A673 (cell line): ENCODE data around the gene BUD23. TPM values are rescaled to one million over a fixed set of nuclear protein-coding genes. Genes with fewer than 3 reads are reported as not detected.

Experiments
- BruUV-seq: library from RNA; stranded (reverse); fragments of 400-500 nt; replicated peaks from 2 replicates; lab custom pipeline; 2021; lab: Mats Ljungman, UMichigan
- CTCF ChIA-PET: fragments of 300-600 bp; sonication (Branson Sonifier 250); formaldehyde crosslinking; loops from one replicate; lab custom pipeline; 2022; ENCODE audit warnings: antibody characterized with exemption; lab: Charles Lee
- POLR2A ChIA-PET: fragments of 300-600 bp; sonication (Branson Sonifier 250); formaldehyde crosslinking; loops from one replicate; lab custom pipeline; 2022; ENCODE audit warnings: antibody characterized with exemption; ENCODE audit not compliant: low non-redundant PET; lab: Charles Lee
- DNase-seq: peaks from one replicate; pipeline ENCODE4 v3.0.0-alpha.2; 2015; ENCODE audit warnings: low spot score
- H3K27ac ChIP-seq: fragments of 200-600 bp; sonication (generic); 2 replicates; pipeline ENCODE4 v1.5.1; 2016; ENCODE audit warnings: mixed run types, low read depth, mild to moderate bottlenecking, mixed read lengths, antibody characterized with exemption, low read length; ENCODE audit not compliant: poor library complexity, severe bottlenecking
- H3K27me3 ChIP-seq: fragments of 200-600 bp; sonication (generic); replicated peaks from 2 replicates; pipeline ENCODE4 v1.6.1; 2017; ENCODE audit warnings: mixed run types, low read depth, mild to moderate bottlenecking, mixed read lengths, antibody characterized with exemption, low read length; ENCODE audit not compliant: insufficient read depth, poor library complexity
- H3K36me3 ChIP-seq: fragments of 200-600 bp; sonication (generic); 2 replicates; pipeline ENCODE4 v1.6.1; 2016; ENCODE audit warnings: mixed run types, mild to moderate bottlenecking, mixed read lengths, antibody characterized with exemption, low read length; ENCODE audit not compliant: insufficient read depth, poor library complexity, severe bottlenecking
- H3K4me1 ChIP-seq: fragments of 200-600 bp; sonication (generic); 2 replicates; pipeline ENCODE4 v1.6.1; 2017; ENCODE audit warnings: mixed run types, mild to moderate bottlenecking, mixed read lengths, antibody characterized with exemption, low read length; ENCODE audit not compliant: insufficient read depth, poor library complexity, severe bottlenecking
- H3K4me3 ChIP-seq: fragments of 200-600 bp; sonication (generic); 2 replicates; pipeline ENCODE4 v1.5.1; 2016; ENCODE audit warnings: low read depth, mixed run types, mild to moderate bottlenecking, mixed read lengths, low read length; ENCODE audit not compliant: poor library complexity, severe bottlenecking
- H3K9me3 ChIP-seq: fragments of 200-600 bp; sonication (generic); 2 replicates; pipeline ENCODE4 v1.6.1; 2016; ENCODE audit warnings: mixed run types, low read depth, mild to moderate bottlenecking, mixed read lengths, antibody characterized with exemption, low read length; ENCODE audit not compliant: poor library complexity, severe bottlenecking
- EZH2 ChIP-seq: fragments of 200-600 bp; sonication (generic); IDR thresholded peaks from 2 replicates; pipeline ENCODE4 v1.6.1; 2017; ENCODE audit warnings: borderline replicate concordance, low read depth, mild to moderate bottlenecking, mixed read lengths, antibody characterized with exemption, low read length; ENCODE audit not compliant: poor library complexity, severe bottlenecking
- intact Hi-C: fragments of 100-400 bp; cut with micrococcal nuclease; formaldehyde crosslinking; loops from one replicate; pipeline ENCODE4 v1.10.0; 2022; ENCODE audit not compliant: unreplicated experiment
- total RNA-seq: library from RNA; stranded (reverse); gene quantifications from 2 replicates; pipeline ENCODE4 v1.2.3, GENCODE V29; 2021
- TF ChIP-seq, protein P1 (sequence below): fragments of 300-800, 200-600 bp; sonication (generic); conservative IDR thresholded peaks from 2 replicates; pipeline ENCODE4 v1.5.1; 2017; ENCODE audit warnings: low read depth, mild to moderate bottlenecking, antibody characterized with exemption, low read length, moderate library complexity, mixed read lengths

The BUD23 gene
- total RNA-seq, 1 experiment from 2014 or later: 133 TPM

DNA sequence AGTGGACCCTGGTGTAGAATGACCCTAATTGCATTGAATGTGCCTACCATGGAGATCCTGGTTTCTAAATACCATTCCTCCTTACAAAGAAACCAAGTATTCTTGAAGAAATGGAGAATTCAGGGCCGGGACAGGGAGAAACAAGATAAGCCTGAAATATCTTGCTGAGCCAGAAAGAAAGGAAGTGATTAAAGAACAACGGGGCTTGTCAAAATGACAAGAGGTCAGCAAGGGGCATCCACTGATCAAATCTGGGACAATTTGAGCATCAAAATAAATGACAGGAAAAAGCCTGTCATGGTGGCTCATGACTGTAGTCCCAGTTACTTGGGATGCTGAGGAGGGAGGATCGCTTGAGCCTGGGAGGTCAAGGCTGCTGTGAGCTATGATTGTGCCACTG, 47.1 kb downstream of the BUD23 start:
- intact Hi-C loops: loop anchor here (10.0 kb wide), 1 partner anchor 276 kb away; no protein-coding TSS in a partner anchor
- Histone ChIP-seq H3K27me3 (no peaks in the 10 kb centered on the region), H3K9me3 (no peaks in the 10 kb centered on the region), H3K4me3 (no peak overlapping the region), H3K27ac (no peak overlapping the region), H3K36me3 (no peaks in the 10 kb centered on the region), H3K4me1 (peaks cover 7% of the 10 kb centered on the region)
- BruUV-seq: no TSS peak
- CTCF ChIA-PET: no interaction called here
- POLR2A ChIA-PET: interaction anchor here (0.6 kb wide), 2 partner anchors 114 to 209 kb away, joined by 6 to 10 read pairs; no protein-coding TSS in a partner anchor
- no peak for TF ChIP-seq EZH2
- TF ChIP-seq, protein P1, sequence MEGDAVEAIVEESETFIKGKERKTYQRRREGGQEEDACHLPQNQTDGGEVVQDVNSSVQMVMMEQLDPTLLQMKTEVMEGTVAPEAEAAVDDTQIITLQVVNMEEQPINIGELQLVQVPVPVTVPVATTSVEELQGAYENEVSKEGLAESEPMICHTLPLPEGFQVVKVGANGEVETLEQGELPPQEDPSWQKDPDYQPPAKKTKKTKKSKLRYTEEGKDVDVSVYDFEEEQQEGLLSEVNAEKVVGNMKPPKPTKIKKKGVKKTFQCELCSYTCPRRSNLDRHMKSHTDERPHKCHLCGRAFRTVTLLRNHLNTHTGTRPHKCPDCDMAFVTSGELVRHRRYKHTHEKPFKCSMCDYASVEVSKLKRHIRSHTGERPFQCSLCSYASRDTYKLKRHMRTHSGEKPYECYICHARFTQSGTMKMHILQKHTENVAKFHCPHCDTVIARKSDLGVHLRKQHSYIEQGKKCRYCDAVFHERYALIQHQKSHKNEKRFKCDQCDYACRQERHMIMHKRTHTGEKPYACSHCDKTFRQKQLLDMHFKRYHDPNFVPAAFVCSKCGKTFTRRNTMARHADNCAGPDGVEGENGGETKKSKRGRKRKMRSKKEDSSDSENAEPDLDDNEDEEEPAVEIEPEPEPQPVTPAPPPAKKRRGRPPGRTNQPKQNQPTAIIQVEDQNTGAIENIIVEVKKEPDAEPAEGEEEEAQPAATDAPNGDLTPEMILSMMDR: no peak
- no peak for DNase-seq

DNA sequence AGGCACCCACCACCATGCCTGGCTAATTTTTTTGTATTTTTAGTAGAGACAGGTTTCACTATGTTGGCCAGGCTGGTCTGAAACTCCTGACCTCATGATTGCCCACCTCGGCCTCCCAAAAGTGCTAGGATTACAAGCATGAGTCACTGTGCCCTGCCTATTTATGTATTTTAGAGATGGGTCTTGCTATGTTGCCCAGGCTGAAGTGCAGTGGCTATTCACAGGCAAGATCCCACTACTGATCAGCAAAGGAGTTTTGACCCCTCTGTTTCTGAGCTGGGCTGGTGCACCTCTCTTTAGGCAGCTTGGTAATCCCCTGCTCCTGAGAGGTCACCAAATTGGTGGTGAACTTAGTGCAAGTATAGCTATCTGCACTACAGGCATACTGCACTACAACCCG, 49.0 kb downstream of the BUD23 start:
- Histone ChIP-seq H3K27me3 (no peaks in the 10 kb centered on the region), H3K9me3 (no peaks in the 10 kb centered on the region), H3K4me1 (peaks cover 7% of the 10 kb centered on the region), H3K27ac (no peak overlapping the region), H3K36me3 (peaks cover 13% of the 10 kb centered on the region), H3K4me3 (no peak overlapping the region)
- intact Hi-C loops: loop anchor here (10.0 kb wide), 1 partner anchor 278 kb away; no protein-coding TSS in a partner anchor
- ChIA-PET POLR2A (interaction anchor here (0.6 kb wide), 1 partner anchor 1048 kb away, joined by 9 read pairs; no protein-coding TSS in a partner anchor), CTCF (interaction anchor here (0.5 to 0.7 kb wide), 4 partner anchors 49 to 169 kb away, joined by 3 to 9 read pairs (median 4); no protein-coding TSS in a partner anchor)
- no peak for TF ChIP-seq EZH2
- TF ChIP-seq, protein P1: no peak
- no TSS peak for BruUV-seq
- DNase-seq: no peak

DNA sequence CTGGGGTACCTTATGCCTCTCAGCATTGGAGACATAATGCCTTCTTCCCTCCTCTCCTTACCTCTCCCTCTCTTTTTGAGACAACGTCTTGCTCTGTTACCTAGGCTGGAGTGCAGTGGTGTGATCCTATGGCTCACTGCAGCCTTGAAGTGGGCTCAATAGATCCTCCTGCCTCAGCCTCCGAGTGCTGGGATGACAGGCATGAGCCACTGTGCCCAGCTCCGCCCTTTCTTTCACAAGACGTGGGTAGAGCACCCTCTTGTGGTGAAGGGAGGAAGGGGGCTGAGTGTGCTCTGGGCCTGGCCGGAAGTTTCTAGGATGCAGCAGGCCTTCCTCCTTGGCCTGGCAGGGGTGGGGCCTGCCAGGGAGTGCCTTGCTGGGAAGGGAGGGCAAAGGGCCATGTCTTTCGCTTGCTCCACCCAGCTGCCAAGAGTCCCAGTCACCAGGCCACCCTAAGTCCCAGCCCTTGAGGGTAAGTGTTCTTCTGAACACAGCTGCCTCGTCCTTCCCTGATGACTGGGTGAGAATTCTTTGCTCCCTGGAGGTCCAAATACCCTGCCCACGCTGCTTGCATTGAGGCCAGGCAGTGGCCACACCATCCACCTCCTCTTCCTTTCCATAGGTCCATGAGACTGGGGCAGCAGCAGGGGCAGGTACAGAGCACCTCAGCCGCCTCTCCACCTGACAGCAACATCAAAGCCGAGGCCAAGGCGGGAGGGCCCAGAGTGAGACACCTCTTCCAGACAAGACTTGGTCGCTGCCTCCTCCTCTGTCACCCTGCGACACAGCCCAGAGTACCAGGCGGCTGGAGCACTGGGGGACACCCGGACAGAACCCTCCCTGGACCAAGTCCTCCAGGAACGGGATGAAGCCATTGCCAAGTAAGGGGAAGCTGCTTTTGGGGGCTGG, 51.5 kb downstream of the BUD23 start:
- Histone ChIP-seq H3K4me3 (no peak overlapping the region), H3K36me3 (peaks cover 13% of the 10 kb centered on the region), H3K27me3 (no peaks in the 10 kb centered on the region), H3K9me3 (no peaks in the 10 kb centered on the region), H3K27ac (no peak overlapping the region), H3K4me1 (peaks cover 7% of the 10 kb centered on the region)
- no peak for TF ChIP-seq EZH2
- TF ChIP-seq, protein P1: peak; percentile 94
- ChIA-PET POLR2A (no interaction called here), CTCF (interaction anchor here (0.5 to 2.8 kb wide), 8 partner anchors 9 to 283 kb away, joined by 3 to 41 read pairs (median 4); partner anchors contain the start of gene STX1A)
- DNase-seq: peak; percentile 93
- BruUV-seq: no TSS peak
- intact Hi-C loops: loop anchor here (10.0 kb wide), 1 partner anchor 280 kb away; no protein-coding TSS in a partner anchor
